ENCODE measurements around the gene TMA7. TPM values are rescaled to one million over a fixed set of nuclear protein-coding genes. Genes with fewer than 3 reads are reported as not detected.
A peak's percentile ranks its signal among the peaks of the same experiment; 100 is the strongest.

Gene TMA7
- total RNA-seq, 3 donors from 2014 or later: 270 to 343 (median 333) TPM

DNA sequence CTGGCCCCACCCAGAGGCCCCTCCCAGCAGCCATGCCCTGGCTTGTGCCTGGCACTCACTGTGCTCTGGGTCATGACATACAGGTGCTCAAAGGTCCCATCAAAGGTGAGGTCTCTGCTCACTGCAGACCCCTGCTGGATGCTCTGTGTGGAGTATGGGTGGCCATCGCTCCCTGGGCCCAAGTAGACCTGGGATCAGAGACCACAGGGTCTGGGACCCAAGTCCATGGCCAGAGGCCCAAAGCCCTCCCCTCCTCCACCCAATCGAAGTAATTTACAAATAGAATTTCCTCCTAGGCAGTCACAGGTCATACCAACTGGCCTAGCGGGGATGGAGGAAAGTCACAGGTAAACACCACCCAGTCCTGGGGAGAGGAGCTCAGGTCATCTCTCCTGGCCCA lies 17.8 kb upstream of the TMA7 start:
- H3K9me3 ChIP-seq: no peaks in the 10 kb centered on the region
- H3K36me3 ChIP-seq: no peaks in the 10 kb centered on the region
- peak overlapping the region in 1 of 2 donors; percentile 21 for H3K27ac ChIP-seq
- H3K4me1 ChIP-seq: peaks cover 3 to 29% of the 10 kb centered on the region in 2 donors
- intact Hi-C loops (cut with DNase I; ENCODE audit: low total_unique reads): no loop called here
- DNase-seq (ENCODE audit: low spot score in 2 of 2): no peak
- H3K4me3 ChIP-seq: no peak overlapping the region
- TF ChIP-seq POLR2A (IDR thresholded peaks at IDR 0.05) (no peak), POLR2AphosphoS5 (IDR thresholded peaks at IDR 0.05) (no peak)
- TF ChIP-seq, protein P1, sequence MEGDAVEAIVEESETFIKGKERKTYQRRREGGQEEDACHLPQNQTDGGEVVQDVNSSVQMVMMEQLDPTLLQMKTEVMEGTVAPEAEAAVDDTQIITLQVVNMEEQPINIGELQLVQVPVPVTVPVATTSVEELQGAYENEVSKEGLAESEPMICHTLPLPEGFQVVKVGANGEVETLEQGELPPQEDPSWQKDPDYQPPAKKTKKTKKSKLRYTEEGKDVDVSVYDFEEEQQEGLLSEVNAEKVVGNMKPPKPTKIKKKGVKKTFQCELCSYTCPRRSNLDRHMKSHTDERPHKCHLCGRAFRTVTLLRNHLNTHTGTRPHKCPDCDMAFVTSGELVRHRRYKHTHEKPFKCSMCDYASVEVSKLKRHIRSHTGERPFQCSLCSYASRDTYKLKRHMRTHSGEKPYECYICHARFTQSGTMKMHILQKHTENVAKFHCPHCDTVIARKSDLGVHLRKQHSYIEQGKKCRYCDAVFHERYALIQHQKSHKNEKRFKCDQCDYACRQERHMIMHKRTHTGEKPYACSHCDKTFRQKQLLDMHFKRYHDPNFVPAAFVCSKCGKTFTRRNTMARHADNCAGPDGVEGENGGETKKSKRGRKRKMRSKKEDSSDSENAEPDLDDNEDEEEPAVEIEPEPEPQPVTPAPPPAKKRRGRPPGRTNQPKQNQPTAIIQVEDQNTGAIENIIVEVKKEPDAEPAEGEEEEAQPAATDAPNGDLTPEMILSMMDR (IDR thresholded peaks at IDR 0.05): no peak
- H3K27me3 ChIP-seq: no peaks in the 10 kb centered on the region

- peaks cover 3 to 29% of the 10 kb centered on the region in 2 donors for H3K4me1 ChIP-seq
- intact Hi-C loops (cut with DNase I; ENCODE audit: low total_unique reads): no loop called here
- no peaks in the 10 kb centered on the region for H3K36me3 ChIP-seq
- no peak for TF ChIP-seq POLR2AphosphoS5 (IDR thresholded peaks at IDR 0.05)
- TF ChIP-seq POLR2A (IDR thresholded peaks at IDR 0.05): no peak
- TF ChIP-seq, protein P1 (IDR thresholded peaks at IDR 0.05): no peak
- H3K27ac ChIP-seq: peak overlapping the region in 1 of 2 donors; percentile 21
- no peaks in the 10 kb centered on the region for H3K9me3 ChIP-seq
- no peak for DNase-seq (ENCODE audit: low spot score in 2 of 2)
- no peaks in the 10 kb centered on the region for H3K27me3 ChIP-seq
- no peak overlapping the region for H3K4me3 ChIP-seq
Measured at GRCh38 chr3:48422681-48423080, 17.4 kb upstream of the TMA7 start.

DNA sequence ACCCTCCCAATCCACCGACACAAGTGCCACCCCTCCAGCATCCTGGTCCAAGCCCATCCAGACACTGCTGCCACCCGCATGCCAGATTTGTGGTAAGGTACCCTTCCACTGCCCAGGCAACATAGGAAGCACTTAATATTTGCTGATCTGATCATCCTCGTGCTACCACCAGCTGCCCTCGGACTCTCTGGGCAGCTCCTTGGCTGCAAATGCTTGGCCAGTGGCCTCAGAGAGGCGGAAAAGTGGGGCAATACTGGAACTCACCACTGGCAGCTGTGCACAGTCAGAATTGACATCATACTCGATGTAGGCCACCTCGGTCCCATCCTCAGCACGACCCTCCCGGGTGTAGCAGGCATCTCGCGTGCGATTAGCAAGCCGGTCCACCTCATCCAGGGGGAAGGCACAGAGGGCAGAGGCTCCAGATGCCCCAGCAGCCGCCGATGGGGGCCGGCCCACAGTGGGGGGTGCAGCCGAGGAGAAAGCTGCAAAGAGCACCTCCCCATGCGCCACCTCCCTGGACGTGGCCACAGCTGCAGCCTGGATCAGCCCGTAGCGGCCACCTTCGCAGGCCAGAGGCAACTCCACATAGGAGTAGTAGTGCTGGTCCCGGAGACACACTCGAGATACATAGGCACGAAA lies 16.7 kb upstream of the TMA7 start:
- H3K4me3 ChIP-seq: no peak overlapping the region
- intact Hi-C loops (cut with DNase I; ENCODE audit: low total_unique reads): no loop called here
- DNase-seq (ENCODE audit: low spot score in 2 of 2): no peak
- no peaks in the 10 kb centered on the region for H3K9me3 ChIP-seq
- TF ChIP-seq POLR2AphosphoS5 (IDR thresholded peaks at IDR 0.05) (no peak), POLR2A (IDR thresholded peaks at IDR 0.05) (no peak)
- TF ChIP-seq, protein P1 (IDR thresholded peaks at IDR 0.05): no peak
- no peaks in the 10 kb centered on the region for H3K27me3 ChIP-seq
- no peaks in the 10 kb centered on the region for H3K36me3 ChIP-seq
- peak overlapping the region in 1 of 2 donors; percentile 0 for H3K27ac ChIP-seq
- peaks cover 3 to 29% of the 10 kb centered on the region in 2 donors for H3K4me1 ChIP-seq

DNA sequence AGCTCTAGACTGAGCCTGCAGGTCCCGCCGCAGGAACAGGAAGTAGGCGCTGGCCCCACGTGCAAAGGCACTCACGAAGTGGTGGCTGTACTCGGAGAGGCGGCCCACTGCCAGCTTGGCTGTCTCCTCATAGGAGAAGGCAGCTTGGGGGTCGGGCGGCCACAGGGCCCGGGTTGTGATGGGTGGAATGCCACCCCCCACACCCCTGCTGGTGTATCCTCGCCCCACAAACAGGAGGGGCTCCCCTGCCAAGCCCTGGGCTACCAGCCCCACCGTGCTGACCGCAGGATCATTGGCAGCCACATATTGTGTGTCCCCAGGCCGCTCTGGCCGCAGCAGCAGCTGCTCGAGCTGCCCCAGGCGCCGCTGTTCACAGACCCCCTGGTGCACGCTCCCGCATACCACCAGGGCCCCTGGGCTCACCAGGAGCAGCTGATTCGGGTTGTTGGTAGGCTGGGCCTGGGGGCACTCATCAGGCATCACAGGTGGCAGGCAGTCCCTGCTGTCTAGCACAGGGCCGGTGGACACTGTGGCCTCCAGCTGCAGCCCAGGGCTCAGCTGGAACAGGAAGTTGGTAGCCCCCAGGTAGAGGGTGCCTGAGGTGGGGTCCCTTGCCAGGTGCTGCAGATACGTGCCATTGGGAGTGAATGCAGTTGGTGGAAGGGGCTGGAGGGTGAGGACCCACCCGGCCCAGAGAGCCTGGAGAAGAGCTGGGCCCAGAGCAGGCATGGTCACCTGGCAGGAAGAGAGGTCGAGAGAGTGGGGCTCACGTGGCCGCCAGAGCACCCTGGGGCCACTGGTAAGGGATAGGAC lies 16.0 kb upstream of the TMA7 start:
- H3K4me1 ChIP-seq: peaks cover 3 to 29% of the 10 kb centered on the region in 2 donors
- intact Hi-C loops (cut with DNase I; ENCODE audit: low total_unique reads): no loop called here
- H3K27ac ChIP-seq: peak overlapping the region in 1 of 2 donors; percentile 43
- TF ChIP-seq POLR2AphosphoS5 (IDR thresholded peaks at IDR 0.05) (no peak), POLR2A (IDR thresholded peaks at IDR 0.05) (no peak)
- TF ChIP-seq, protein P1 (IDR thresholded peaks at IDR 0.05): no peak
- no peak for DNase-seq (ENCODE audit: low spot score in 2 of 2)
- no peaks in the 10 kb centered on the region for H3K27me3 ChIP-seq
- no peaks in the 10 kb centered on the region for H3K36me3 ChIP-seq
- H3K9me3 ChIP-seq: no peaks in the 10 kb centered on the region
- no peak overlapping the region for H3K4me3 ChIP-seq

DNA sequence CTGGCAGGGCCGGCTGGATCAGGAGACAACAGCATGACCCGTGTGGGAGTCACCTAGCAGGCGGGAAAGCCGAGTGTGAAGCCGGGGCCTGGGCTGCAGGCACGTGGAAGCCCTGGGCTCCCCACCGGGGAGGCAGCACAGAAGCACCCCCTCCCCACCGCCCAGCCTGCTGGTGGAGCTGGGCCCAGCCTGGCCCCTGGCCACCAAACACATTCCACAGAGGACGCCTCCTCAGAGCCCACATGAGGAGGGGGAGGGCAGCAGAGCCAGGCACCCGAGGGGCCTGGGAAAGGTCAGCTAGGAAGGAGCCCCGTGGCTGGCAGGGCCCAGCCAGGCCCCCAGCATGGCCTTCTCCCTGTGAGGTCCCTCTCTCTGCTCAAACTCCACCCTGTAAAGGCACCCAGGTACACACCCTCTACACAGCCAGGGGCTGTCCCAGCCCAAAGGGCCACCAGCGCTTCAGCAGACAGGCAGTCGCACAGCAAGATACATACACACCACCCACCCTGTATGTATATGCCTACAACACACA lies 14.7 kb upstream of the TMA7 start:
- Histone ChIP-seq H3K4me1 (peaks cover 6 to 30% of the 10 kb centered on the region in 2 donors), H3K36me3 (no peaks in the 10 kb centered on the region)

More for the DNA sequence above, 14.7 kb upstream of the TMA7 start:
- TF ChIP-seq, protein P1 (IDR thresholded peaks at IDR 0.05): no peak
- TF ChIP-seq POLR2AphosphoS5 (IDR thresholded peaks at IDR 0.05): no peak
- no peak for TF ChIP-seq POLR2A (IDR thresholded peaks at IDR 0.05)
- intact Hi-C loops (cut with DNase I; ENCODE audit: low total_unique reads): no loop called here
- Histone ChIP-seq H3K4me3 (peak overlapping the region in 2 of 3 donors; percentile 73 to 95), H3K27ac (peak overlapping the region; percentile 43 to 74), H3K9me3 (no peaks in the 10 kb centered on the region), H3K27me3 (no peaks in the 10 kb centered on the region)
- no peak for DNase-seq (ENCODE audit: low spot score in 2 of 2)

All from breast epithelium (tissue), 4 donors.